Amygdala (tissue), 56 donors: ENCODE data around the gene RPUSD1.
A peak's percentile ranks its signal among the peaks of the same experiment; 100 is the strongest.
"Not testable (repeated sequence)": the region's sequence is repeated elsewhere in the genome, so short reads cannot be mapped to it uniquely, and the experiment has no call there.

Experiments
- DNase-seq, 56 donors: peaks; one replicate each; lab custom pipeline; 2025; lab: John Stamatoyannopoulos, UW

RPUSD1 gene

DNA sequence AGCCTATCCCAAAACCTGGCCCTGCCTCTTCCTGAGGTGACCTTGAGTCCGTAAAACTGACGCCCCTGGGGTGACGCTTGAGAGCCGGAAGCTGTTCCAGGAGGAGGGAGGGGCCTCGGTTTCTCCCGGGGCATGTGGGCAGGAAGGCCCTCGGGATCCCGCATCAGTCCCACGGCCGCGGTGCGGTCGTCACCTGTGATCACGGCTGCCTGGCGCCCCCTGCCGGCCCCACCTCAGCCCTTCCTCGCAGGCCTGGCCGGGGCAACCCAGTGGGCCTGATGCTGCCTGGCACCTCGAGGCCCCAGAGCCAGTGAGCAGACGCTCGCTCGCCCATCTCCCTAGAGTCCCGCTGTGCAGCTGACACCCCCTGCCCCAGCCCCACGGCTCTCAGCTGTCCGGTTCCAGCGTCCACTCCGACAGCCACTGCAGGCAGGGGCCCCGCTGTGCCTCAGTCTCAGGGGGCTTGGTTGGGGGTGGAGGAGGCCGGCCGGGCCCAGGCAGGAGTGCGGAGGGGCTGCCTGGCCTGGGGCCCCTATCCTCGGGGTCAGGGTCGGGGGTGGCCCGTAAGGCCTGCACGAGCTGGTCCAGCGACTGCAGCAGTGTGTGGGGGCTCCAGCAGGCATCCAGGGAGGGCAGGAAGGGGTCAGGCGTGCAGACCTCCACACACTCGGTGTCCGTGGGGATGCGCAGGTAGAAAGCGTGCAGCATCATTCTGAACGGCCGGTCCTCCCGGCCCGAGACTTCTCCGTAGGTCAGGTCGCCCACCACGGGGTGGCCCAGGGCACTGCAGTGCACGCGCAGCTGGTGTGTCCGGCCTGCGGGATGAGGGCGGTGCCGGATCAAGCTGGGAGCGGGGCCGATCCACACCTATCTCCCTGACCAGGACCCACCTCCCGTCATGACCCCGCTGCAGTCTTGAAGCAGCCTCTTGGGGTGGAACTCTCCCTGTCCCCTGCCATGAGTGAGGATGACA, 2.3 kb downstream of the RPUSD1 start:
- DNase-seq: peak in 34 of 56 donors; percentile 1 to 72 (median 20)

DNA sequence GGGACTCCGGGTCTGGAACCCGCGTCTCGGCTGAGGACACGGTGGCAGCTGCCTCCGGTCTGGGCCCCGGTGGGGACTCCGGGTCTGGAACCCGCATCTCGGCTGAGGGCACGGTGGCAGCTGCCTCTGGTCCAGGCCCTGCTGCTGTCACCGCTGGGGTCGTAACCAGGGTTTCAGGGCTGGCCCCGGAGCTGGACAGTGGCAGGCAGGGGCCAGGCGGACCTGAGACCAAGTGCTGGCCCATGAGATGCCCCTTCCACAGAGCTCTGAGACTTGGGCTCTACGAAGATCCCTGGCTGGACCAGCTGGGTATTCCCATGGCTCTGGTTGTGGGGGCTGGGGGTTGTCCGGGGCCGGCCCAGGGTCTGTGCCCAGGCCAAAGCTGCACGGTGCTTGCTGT, 3.8 kb downstream of the RPUSD1 start:
- no peak for DNase-seq

DNA sequence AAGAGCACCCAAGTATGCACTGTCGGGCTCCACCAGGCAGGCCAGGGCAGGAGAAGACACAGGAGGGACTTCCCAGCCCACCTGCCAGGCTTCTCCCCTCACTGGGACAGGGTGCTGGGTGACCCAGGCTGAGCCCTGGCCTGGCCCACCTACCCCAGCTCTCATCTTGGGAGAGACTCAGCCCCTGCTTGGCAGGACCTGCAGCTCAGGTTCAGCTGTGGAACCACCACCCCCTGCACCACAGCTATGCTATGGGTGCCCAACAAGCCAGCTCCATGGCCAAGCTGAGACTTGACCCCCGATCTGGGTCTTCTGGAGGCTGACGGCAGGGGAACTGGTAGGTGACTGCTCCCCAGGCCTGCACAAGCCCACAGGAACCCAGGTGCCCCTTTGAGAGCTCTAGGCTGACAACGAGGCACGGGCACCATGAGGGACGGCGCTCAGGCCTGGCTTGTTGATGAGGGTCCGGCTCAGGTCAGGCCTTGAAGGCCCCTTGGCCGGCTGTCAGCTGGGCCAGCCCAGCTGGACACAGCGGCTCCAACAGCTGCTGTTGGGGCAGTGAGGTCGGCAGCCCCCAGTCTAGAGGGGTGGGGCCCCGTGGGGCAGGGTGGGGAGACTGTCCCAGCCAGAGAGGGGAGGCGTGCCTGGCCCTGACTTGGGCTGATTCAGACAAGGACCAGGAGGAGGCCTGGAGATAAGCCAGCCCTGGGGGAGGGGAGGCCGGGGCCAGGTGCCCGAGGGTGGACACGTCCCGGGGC, 4.6 kb downstream of the RPUSD1 start:
- DNase-seq: no peak

DNA sequence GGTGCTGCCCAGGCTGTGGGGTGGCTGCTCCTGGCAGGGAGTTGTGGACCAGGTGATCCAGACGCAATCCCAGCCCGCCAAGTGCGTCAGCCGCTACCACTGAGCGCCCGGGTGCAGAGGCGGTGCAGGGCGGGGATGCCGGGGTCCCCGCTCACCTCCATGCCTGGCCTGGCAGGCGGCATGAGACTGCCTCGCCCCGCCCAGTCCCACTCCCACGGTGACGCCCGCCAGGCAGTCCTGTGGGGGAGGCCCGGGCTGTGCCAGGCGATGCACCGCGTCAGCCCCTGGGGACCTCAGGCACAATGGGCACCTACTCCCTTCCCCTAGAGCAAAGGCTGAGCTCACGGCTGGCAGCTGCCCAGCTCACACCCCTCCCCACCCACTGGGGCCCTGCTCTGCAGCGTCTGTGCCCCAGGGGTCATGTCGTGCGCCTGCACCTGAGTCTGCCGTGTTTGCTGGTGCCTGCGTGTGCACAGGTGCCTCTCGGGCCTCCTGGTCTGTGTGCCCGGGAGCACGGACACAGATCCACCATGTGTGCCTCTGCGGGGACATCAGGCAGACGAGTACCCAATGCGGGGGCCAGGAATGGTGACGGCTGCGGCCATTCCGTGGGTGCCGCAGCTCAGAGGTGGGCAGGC, 5.3 kb downstream of the RPUSD1 start:
- peak in 2 of 56 donors; percentile 35 to 70 for DNase-seq

GRCh38 chr16:782258-782657, 5.9 kb downstream of the RPUSD1 start:
- DNase-seq: no peak

DNA sequence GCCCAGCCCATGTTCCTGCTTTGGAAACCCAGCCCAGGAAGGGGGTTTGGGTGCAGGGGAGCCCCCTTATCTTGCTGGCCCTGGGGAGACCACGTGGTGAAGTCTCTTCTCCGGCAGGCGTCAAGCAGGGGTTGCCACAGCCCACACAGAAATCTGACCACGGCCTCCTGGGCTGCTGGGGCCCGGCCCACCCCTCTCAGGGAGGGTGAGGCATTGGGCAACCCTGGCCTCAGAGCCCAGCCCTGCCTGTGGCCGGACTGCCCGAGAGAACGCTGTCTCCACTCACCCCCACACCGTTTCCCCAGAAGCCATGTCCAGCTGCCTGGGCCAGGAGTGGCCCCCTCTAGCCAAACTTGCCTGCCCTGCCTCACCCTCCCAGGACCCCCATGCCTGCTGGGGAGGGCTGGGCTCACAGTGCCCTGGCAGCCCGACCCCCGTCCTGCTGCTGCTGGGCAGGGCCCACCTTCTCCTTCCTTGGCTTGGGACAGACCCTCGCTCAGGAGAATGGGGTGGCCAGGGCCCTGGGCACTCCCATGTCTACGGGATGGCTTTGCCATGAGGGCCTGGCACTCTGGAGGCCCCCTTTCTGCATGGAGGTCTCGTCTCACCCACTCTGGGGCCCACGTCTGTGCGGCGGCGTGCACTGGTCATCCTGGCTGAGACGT, 6.7 kb downstream of the RPUSD1 start:
- DNase-seq: no peak

- no peak for DNase-seq
Observed at GRCh38 chr16:780296-780695, 7.9 kb downstream of the RPUSD1 start.

DNA sequence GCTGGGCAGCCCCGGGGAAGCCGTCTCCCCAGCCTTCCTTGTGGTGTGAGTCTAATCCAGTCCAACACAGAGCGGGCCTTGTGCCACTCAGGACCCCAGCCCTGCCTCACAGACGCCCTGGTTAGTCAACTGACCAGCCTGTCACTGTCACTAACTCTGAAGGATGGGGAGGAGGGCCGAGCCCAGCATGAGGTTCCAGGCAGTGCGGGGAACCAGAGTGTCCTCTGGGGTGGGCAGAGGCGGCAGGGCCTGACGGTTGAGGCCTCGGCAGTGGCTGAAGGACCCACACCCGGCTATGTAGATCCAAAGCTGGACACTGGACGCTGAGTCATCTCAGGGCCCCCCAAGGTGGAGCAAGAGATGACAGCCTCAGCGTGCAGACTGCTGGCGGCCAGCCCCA, 8.6 kb downstream of the RPUSD1 start:
- DNase-seq: no peak

DNA sequence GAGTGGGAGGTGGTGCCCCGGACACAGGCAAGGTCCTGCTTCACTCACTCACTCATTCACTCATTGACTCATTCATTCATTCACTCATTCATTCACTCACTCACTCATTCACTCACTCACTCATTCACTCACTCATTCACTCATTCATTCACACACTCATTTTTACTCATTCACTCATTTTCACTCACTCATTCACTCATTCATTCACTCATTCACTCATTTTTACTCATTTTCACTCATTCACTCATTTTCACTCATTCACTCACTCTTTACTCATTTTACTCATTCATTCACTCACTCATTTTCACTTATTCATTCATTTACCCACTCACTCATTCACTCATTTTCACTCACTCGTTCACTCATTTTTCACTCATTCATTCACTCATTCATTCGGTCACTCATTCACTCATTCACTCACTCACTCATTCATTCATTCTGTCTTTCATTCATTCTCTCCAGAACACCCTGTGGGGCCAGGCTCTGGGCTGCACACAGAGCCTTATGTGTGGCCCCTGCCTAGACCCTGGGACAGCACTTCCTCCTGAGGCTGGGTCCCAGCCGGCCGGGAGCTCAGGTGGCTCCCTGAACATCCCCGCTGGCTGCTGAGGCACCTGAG, 9.2 kb downstream of the RPUSD1 start:
- DNase-seq: no peak

GRCh38 chr16:778447-778846, 9.7 kb downstream of the RPUSD1 start:
- DNase-seq: no peak

GRCh38 chr16:777826-778225, 10.4 kb downstream of the RPUSD1 start:
- no peak for DNase-seq

DNA sequence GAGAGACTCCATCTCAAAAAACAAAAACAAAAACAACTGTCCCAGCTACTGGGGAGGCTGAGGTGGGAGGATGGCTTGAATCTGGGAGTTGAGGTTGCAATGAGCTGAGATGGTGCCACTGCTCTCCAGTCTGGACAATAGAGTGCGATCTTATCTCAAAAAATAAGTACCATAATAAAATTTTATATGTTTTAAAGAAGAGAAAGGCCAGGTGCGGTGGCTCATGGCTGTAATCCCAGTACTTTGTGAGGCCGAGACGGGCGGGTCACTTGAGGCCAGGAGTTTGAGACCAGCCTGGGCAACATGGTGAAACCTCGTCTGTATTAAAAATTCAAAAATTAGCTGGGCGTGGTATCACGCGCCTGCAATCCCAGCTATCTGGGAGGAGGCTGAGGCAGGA, 11.4 kb downstream of the RPUSD1 start:
- DNase-seq: no peak

GRCh38 chr16:776298-776697, 11.9 kb downstream of the RPUSD1 start:
- DNase-seq: not testable (repeated sequence)

- no peak for DNase-seq
Observed at GRCh38 chr16:775236-775796, 12.9 kb downstream of the RPUSD1 start.

DNA sequence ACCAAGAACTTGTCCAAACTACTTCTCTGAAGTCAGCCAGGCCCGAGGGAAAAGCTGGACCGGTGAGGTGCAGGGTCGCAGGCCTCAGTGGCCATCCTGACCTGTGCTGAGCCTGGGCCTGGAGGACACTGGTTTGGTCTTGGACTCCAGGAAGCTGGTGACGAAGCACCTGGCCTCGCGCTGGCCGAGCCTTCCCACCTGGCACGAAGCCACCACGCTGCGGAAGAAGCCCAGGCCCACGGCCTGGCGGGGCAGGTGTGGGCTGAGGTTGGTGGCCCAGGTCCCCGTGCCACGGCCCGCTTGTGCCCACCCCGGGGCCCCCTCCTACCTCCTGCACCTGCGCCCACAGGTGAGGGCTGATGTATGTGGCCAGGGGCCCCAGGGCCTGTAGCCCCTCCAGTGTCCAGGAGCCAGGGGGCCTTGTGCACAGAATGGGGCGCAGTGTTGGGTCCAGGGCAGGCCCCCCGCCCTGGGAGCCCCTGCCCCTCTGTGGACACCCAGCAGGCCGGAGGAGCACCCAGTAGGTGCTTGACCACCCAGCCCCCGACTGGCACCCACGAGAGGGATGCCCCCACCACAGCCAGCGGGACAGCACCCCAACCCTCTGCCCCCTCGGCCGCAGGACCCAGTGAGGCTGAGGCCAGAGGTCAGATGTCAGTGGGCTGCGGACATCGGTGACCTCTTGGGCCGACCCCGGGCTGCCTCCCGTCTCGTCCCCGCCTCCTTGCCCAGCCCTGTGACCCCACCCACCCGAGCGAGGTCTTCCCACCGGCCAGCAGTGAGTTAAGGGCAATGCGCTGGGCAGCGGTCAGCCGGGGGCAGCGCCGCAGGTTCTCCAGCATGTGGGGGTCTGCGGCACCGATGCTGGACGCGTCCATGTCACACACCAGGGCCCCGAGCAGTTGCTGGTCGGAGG, 13.8 kb downstream of the RPUSD1 start:
- DNase-seq: no peak

- no peak for DNase-seq
Observed at GRCh38 chr16:772959-773358, 15.2 kb downstream of the RPUSD1 start.

GRCh38 chr16:770411-770810, 17.8 kb downstream of the RPUSD1 start:
- no peak for DNase-seq

- DNase-seq: no peak
Observed at GRCh38 chr16:769934-770333, 18.2 kb downstream of the RPUSD1 start.
